Testis (tissue), 5 donors: ENCODE measurements around the gene MLC1. TPM values are rescaled to one million over a fixed set of nuclear protein-coding genes. Genes with fewer than 3 reads are reported as not detected.

Experiments
- DNase-seq: peaks from one replicate; pipeline ENCODE4 v3.0.0-alpha.2; 2019
- H3K27ac ChIP-seq, 2 donors: fragments of 200-600 bp; sonication (generic); one replicate each; pipeline ENCODE4 v1.5.1; 2019
- H3K27me3 ChIP-seq: fragments of 200-600 bp; sonication (generic); one replicate; pipeline ENCODE4 v1.5.1; 2019
- H3K36me3 ChIP-seq: fragments of 200-600 bp; sonication (generic); one replicate; pipeline ENCODE4 v1.5.1; 2017; ENCODE audit warnings: low read depth; ENCODE audit errors: missing control alignments
- H3K4me1 ChIP-seq: fragments of 200-600 bp; sonication (generic); one replicate; pipeline ENCODE4 v1.5.1; 2019
- H3K4me3 ChIP-seq, 2 donors: fragments of 200-600 bp; sonication (generic); one replicate each; pipeline ENCODE4 v1.5.1; 2017 to 2019
- H3K9me3 ChIP-seq: fragments of 200-600 bp; sonication (generic); one replicate; pipeline ENCODE4 v1.5.1; 2017
- POLR2A ChIP-seq: fragments of 450-650 bp; IDR thresholded peaks from one replicate; pipeline ENCODE4 v1.6.1; 2017; ENCODE audit warnings: antibody characterized with exemption, mild to moderate bottlenecking, moderate library complexity
- WGBS, 2 donors: methylation state at CpG; one replicate each; pipeline ENCODE4 v1.1.5; 2018; 5-methylcytosine and 5-hydroxymethylcytosine counted together
- intact Hi-C: fragments of 100-400 bp; cut with DNase I; formaldehyde crosslinking; loops from one replicate; pipeline ENCODE4 v1.15.1; 2023; ENCODE audit warnings: low total_unique reads
- long read RNA-seq, 2 donors: transcript quantifications; one replicate each; lab custom pipeline, GENCODE V29; 2026
- polyA plus RNA-seq: library from polyadenylated mRNA; stranded (reverse); fragments of 350-450 nt; fragmentation: Illumina TruSeq; extraction: RNeasy Lipid Tissue Mini Kit (QIAGEN cat#74804); gene quantifications from one replicate; pipeline ENCODE4 v1.2.3, GENCODE V29; 2014; ENCODE audit warnings: low read depth, low replicate concordance; ENCODE audit not compliant: insufficient read depth
- total RNA-seq, 2 donors: library from RNA; depleted of rRNA; stranded (reverse); fragments of >200 nt; gene quantifications; one replicate each; pipeline ENCODE4 v1.2.3, GENCODE V29; 2016
- TF ChIP-seq, protein P1 (sequence below), 3 experiments: fragments of 450-650 bp in 2 of 3; fragments of 200-600 bp in 1 of 3; sonication (generic) in 1 of 3; IDR thresholded peaks; one replicate each; pipeline ENCODE4 v1.5.1; 2016 to 2019; ENCODE audit warnings: antibody characterized with exemption in 3 of 3, mild to moderate bottlenecking in 2 of 3, moderate library complexity in 1 of 3

Gene MLC1
- total RNA-seq = 1 to 10 TPM; 1.3 to 1.5 TPM
- polyA plus RNA-seq = 1.3 TPM
- long read RNA-seq, donor 1, partial matches to known transcripts = 0 of 1 reads
- long read RNA-seq, donor 1, other reads (novel, unspliced or antisense) = 0 of 1 reads
- long read RNA-seq, donor 2, partial matches to known transcripts = 0 of 1 reads
- long read RNA-seq, donor 2, other reads (novel, unspliced or antisense) = 0 of 1 reads

GRCh38 chr22:50085211-50085972 lies at the start of gene MLC1:
Gene MLC1 (minus strand): TSS chr22:50085426. CDS start chr22:50084902, 524 bp downstream.
- Histone ChIP-seq H3K36me3 (no peaks in the 10 kb centered on the region), H3K9me3 (no peaks in the 10 kb centered on the region), H3K4me1 (no peaks in the 10 kb centered on the region), H3K4me3 (no peak within 1 kb of the TSS), H3K27me3 (no peaks in the 10 kb centered on the region), H3K27ac (no peak within 1 kb of the TSS)
- TF ChIP-seq, protein P1, sequence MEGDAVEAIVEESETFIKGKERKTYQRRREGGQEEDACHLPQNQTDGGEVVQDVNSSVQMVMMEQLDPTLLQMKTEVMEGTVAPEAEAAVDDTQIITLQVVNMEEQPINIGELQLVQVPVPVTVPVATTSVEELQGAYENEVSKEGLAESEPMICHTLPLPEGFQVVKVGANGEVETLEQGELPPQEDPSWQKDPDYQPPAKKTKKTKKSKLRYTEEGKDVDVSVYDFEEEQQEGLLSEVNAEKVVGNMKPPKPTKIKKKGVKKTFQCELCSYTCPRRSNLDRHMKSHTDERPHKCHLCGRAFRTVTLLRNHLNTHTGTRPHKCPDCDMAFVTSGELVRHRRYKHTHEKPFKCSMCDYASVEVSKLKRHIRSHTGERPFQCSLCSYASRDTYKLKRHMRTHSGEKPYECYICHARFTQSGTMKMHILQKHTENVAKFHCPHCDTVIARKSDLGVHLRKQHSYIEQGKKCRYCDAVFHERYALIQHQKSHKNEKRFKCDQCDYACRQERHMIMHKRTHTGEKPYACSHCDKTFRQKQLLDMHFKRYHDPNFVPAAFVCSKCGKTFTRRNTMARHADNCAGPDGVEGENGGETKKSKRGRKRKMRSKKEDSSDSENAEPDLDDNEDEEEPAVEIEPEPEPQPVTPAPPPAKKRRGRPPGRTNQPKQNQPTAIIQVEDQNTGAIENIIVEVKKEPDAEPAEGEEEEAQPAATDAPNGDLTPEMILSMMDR (IDR thresholded peaks at IDR 0.05) = no peak
- TF ChIP-seq POLR2A = no peak
- intact Hi-C loops = no loop called here
- no peak for DNase-seq
- WGBS, 2 donors = 62 to 66% methylated on average over 29 of the region's 29 CpGs

- no peak overlapping the region for H3K4me3 ChIP-seq
- no peak for TF ChIP-seq POLR2A
- TF ChIP-seq, protein P1 (IDR thresholded peaks at IDR 0.05) = no peak
- no peaks in the 10 kb centered on the region for H3K27me3 ChIP-seq
- intact Hi-C loops = no loop called here
- H3K4me1 ChIP-seq = peaks cover 5% of the 10 kb centered on the region
- H3K36me3 ChIP-seq = no peaks in the 10 kb centered on the region
- no peak overlapping the region for H3K27ac ChIP-seq
- DNase-seq = no peak
- WGBS, 2 donors = 83 to 85% methylated on average over 10 of the region's 10 CpGs
- no peaks in the 10 kb centered on the region for H3K9me3 ChIP-seq
These were observed 49.3 kb upstream of the MLC1 start for GRCh38 chr22:50134481-50134880.

- H3K9me3 ChIP-seq = no peaks in the 10 kb centered on the region
- no peaks in the 10 kb centered on the region for H3K36me3 ChIP-seq
- H3K27ac ChIP-seq = no peak overlapping the region
- H3K4me3 ChIP-seq = no peak overlapping the region
- peaks cover 5% of the 10 kb centered on the region for H3K4me1 ChIP-seq
- WGBS, 2 donors = 83 to 93% methylated on average over 4 of the region's 4 CpGs
- intact Hi-C loops = no loop called here
- TF ChIP-seq, protein P1 (IDR thresholded peaks at IDR 0.05) = no peak
- TF ChIP-seq POLR2A = no peak
- no peak for DNase-seq
- no peaks in the 10 kb centered on the region for H3K27me3 ChIP-seq
These were observed 46.7 kb upstream of the MLC1 start for GRCh38 chr22:50131894-50132293.

DNA sequence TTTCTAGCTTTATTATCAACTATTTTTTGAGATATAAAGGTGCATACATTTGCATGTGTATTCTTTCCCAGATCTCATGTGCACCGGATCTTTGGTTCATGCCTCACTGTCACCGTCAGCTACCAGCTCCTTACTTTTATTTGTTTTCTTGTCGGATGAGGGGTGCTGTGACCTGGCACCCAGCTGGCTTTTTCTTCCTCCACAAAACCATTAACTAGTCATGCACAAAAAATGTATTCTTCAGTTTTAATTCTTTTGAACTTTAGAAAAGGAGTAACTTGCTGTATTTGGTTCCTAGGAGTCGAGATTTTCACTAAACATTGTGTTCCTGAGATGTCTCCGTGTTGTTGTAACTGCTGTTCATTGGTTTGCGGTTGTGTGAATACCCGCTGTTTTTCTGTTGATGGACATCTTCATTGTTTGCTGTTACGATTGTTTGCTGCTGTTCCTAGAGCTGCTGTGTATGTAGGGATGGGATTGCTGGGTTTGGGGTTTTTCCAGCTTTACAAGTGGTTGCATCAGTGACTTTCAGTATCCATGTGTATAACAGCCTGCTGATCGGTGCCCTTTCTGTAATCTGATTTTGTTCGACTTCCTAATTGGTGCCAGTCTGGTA lies 44.0 kb upstream of the MLC1 start:
- TF ChIP-seq, protein P1 (IDR thresholded peaks at IDR 0.05) = no peak
- no peak for TF ChIP-seq POLR2A
- Histone ChIP-seq H3K4me3 (no peak overlapping the region), H3K36me3 (no peaks in the 10 kb centered on the region), H3K27ac (no peak overlapping the region), H3K4me1 (no peaks in the 10 kb centered on the region), H3K9me3 (no peaks in the 10 kb centered on the region), H3K27me3 (no peaks in the 10 kb centered on the region)
- DNase-seq = no peak
- 91 to 95% methylated on average over 10 of the region's 10 CpGs for WGBS, 2 donors
- intact Hi-C loops = no loop called here
